Activated B cell treated with CpG ODN at 0.5 μM for 24 hours (primary cell): Measurements from ENCODE around the gene PRKAR2B. TPM values are rescaled to one million over a fixed set of nuclear protein-coding genes. Genes with fewer than 3 reads are reported as not detected.

Source experiments
- ATAC-seq: fragments of 200-7000 bp; cut with Tn5 transposase; one replicate; pipeline ENCODE4 v1.10.0; 2021; ENCODE audit warnings: low read depth, mild to moderate bottlenecking, moderate library complexity
- CTCF ChIA-PET: fragments of 350-600 bp; sonication (Branson Sonifier 250); formaldehyde crosslinking; loops from one replicate; lab custom pipeline; 2021; ENCODE audit warnings: antibody characterized with exemption; lab: Charles Lee
- POLR2A ChIA-PET: fragments of 350-600 bp; sonication (Branson Sonifier 250); formaldehyde crosslinking; loops from one replicate; lab custom pipeline; 2021; ENCODE audit warnings: antibody characterized with exemption; lab: Charles Lee
- DNase-seq: peaks from one replicate; pipeline ENCODE4 v3.0.0; 2022
- H3K27ac Mint-ChIP-seq: one replicate; pipeline ENCODE4 v1.8.0; 2020; ENCODE audit warnings: mixed read lengths
- H3K27me3 Mint-ChIP-seq: one replicate; pipeline ENCODE4 v1.8.0; 2021; ENCODE audit warnings: mixed read lengths
- H3K36me3 Mint-ChIP-seq: one replicate; pipeline ENCODE4 v1.8.0; 2021; ENCODE audit warnings: low read depth, mixed read lengths
- H3K4me1 Mint-ChIP-seq: one replicate; pipeline ENCODE4 v1.8.0; 2021; ENCODE audit warnings: mixed read lengths
- H3K4me3 Mint-ChIP-seq: one replicate; pipeline ENCODE4 v1.8.0; 2020; ENCODE audit warnings: mild to moderate bottlenecking, mixed read lengths
- H3K9me3 Mint-ChIP-seq: one replicate; pipeline ENCODE4 v1.8.0; 2020; ENCODE audit warnings: mixed read lengths
- intact Hi-C: fragments of 100-400 bp; cut with micrococcal nuclease; formaldehyde crosslinking; loops from one replicate; pipeline ENCODE4 v1.15.1; 2024
- total RNA-seq: library from RNA; stranded (reverse); gene quantifications from 2 replicates; pipeline ENCODE4 v1.2.3, GENCODE V29; 2022
- TF ChIP-seq, protein P1 (sequence below): fragments of 200-600 bp; IDR thresholded peaks from one replicate; pipeline ENCODE4 v1.8.0; 2022; ENCODE audit warnings: antibody characterized with exemption, mild to moderate bottlenecking

PRKAR2B gene
- total RNA-seq, 1 donor from 2014 or later, result 0.71 TPM

DNA sequence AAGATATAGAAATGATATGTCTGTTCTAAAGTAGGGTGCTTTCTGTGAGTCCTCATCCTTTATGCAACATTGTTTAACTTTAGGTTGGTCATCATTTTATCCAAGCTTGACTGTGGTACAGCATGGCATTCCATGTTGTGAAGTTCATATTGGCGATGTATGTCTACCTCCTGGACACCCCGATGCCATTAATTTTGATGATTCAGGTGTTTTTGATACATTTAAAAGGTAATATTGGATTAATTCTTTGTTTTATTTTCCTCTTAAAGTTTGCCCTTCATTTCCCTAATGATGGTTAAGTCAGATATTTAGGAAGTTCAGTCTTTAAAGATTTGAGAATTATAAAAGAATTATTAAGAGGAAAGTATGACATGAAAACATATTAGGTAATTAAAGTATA lies 145.6 kb downstream of the PRKAR2B start:
- Mint-ChIP-seq H3K27me3 (no peaks in the 10 kb centered on the region), H3K4me1 (no peaks in the 10 kb centered on the region), H3K36me3 (peaks cover 79% of the 10 kb centered on the region), H3K4me3 (no peak overlapping the region), H3K9me3 (no peaks in the 10 kb centered on the region), H3K27ac (no peak overlapping the region)
- ATAC-seq (no peak), DNase-seq (no peak)
- TF ChIP-seq, protein P1, sequence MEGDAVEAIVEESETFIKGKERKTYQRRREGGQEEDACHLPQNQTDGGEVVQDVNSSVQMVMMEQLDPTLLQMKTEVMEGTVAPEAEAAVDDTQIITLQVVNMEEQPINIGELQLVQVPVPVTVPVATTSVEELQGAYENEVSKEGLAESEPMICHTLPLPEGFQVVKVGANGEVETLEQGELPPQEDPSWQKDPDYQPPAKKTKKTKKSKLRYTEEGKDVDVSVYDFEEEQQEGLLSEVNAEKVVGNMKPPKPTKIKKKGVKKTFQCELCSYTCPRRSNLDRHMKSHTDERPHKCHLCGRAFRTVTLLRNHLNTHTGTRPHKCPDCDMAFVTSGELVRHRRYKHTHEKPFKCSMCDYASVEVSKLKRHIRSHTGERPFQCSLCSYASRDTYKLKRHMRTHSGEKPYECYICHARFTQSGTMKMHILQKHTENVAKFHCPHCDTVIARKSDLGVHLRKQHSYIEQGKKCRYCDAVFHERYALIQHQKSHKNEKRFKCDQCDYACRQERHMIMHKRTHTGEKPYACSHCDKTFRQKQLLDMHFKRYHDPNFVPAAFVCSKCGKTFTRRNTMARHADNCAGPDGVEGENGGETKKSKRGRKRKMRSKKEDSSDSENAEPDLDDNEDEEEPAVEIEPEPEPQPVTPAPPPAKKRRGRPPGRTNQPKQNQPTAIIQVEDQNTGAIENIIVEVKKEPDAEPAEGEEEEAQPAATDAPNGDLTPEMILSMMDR, result no peak
- intact Hi-C loops, result no loop called here
- POLR2A ChIA-PET, result interaction anchor here (0.6 to 1.7 kb wide), 2 partner anchors 21 to 244 kb away, joined by 4 to 6 read pairs; partner anchors contain the start of gene HBP1
- CTCF ChIA-PET, result interaction anchor here (1.5 kb wide), 1 partner anchor 16 kb away, joined by 3 read pairs; no protein-coding TSS in a partner anchor

- H3K27ac Mint-ChIP-seq, result no peak overlapping the region
- no peaks in the 10 kb centered on the region for H3K4me1 Mint-ChIP-seq
- CTCF ChIA-PET, result interaction anchor here (1.3 to 1.4 kb wide), 2 partner anchors 44 to 47 kb away, joined by 3 read pairs; no protein-coding TSS in a partner anchor
- H3K36me3 Mint-ChIP-seq, result peaks cover 77% of the 10 kb centered on the region
- ATAC-seq (no peak), DNase-seq (no peak)
- no peaks in the 10 kb centered on the region for H3K9me3 Mint-ChIP-seq
- POLR2A ChIA-PET, result no interaction called here
- TF ChIP-seq, protein P1, result no peak
- no peak overlapping the region for H3K4me3 Mint-ChIP-seq
- H3K27me3 Mint-ChIP-seq, result no peaks in the 10 kb centered on the region
- intact Hi-C loops, result no loop called here
These were observed 149.5 kb downstream of the PRKAR2B start for GRCh38 chr7:107194052-107194451.

DNA sequence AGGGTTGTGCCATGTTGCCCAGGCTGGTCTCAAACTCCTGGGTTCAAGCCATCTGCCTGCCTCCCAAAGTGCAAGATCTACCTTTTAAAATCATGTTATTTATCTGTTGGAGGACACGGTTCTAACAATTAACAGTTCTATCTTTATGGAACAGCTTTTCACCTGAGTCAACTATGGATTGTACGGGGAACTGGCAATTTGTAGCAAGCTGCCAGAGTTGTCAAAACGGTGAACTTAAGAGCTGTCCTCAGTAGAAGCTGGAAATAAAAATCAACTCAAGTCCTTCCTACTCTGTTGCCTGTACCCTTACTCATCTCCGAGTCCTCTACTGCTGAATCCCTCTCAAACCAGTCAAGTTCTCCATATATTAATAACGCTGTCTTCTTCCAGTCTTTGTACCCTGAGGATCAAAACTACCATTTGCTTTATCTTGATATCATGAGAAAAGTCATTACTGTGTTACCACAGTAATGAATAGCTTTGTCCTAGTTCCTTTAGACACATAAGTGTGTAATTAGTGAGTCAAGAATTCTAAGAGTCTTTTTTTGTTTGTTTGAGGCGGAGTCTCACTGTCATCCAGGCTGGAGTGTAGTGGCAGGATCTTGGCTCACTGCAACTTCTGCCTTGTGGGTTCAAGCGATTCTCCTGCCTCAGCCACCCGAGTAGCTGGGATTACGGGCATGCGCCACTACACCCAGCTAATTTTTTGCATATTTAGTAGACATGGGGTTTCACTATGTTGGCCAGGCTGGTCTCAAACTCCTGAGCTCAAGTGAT lies 152.5 kb downstream of the PRKAR2B start:
- Mint-ChIP-seq H3K27ac (peak overlapping the region; percentile 14), H3K4me1 (no peaks in the 10 kb centered on the region), H3K9me3 (no peaks in the 10 kb centered on the region), H3K4me3 (no peak overlapping the region), H3K27me3 (no peaks in the 10 kb centered on the region), H3K36me3 (peaks cover 84% of the 10 kb centered on the region)
- DNase-seq (no peak), ATAC-seq (no peak)
- ChIA-PET POLR2A (interaction anchor here (1.8 kb wide), 1 partner anchor 29 kb away, joined by 7 read pairs; the partner anchor contains the start of gene HBP1), CTCF (interaction anchor here (1.1 to 1.3 kb wide), 2 partner anchors 12 to 48 kb away, joined by 3 read pairs; no protein-coding TSS in a partner anchor)
- TF ChIP-seq, protein P1, result no peak
- intact Hi-C loops, result no loop called here

DNA sequence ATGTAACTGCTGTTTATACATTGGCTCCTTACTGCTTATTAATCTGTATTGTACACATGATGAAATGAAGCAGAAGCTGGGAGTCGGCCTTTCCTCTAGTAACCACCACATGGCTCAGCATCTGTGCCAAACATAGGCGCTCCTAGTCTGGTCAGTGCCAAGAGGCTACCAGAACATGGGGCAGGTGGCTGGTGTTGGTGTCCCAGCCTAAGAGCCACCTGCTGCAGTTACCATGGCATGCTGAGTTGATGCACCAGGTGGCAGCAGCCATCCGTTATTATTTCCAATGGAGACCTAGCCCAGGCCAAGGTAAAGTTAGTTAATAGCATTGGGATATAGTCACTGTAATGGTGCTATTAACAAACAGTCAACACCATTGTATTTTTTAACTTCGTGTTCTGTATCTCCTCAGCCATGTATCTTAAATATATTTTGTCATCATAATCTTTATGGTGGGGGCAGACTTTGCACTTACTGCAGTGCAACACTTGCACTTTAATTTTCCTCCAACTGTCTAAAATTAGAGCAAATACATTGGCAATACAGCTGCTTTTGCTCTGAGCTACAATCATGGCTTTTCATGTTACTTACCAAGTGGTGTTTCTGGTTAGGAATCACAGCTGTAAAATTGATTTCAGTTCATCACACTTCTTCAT lies 157.4 kb downstream of the PRKAR2B start:
- ATAC-seq (no peak), DNase-seq (no peak)
- intact Hi-C loops, result loop anchor here (5.0 to 10.0 kb wide), 2 partner anchors 523 to 675 kb away; no protein-coding TSS in a partner anchor
- ChIA-PET CTCF (no interaction called here), POLR2A (no interaction called here)
- no peaks in the 10 kb centered on the region for H3K4me1 Mint-ChIP-seq
- peak overlapping the region; percentile 1 for H3K27ac Mint-ChIP-seq
- H3K36me3 Mint-ChIP-seq, result peaks cover 91% of the 10 kb centered on the region
- H3K4me3 Mint-ChIP-seq, result no peak overlapping the region
- TF ChIP-seq, protein P1, result no peak
- no peaks in the 10 kb centered on the region for H3K9me3 Mint-ChIP-seq
- no peaks in the 10 kb centered on the region for H3K27me3 Mint-ChIP-seq

- ATAC-seq, result no peak
- TF ChIP-seq, protein P1, result no peak
- Mint-ChIP-seq H3K4me3 (no peak overlapping the region), H3K27ac (no peak overlapping the region), H3K9me3 (no peaks in the 10 kb centered on the region), H3K36me3 (peaks cover 94% of the 10 kb centered on the region), H3K27me3 (no peaks in the 10 kb centered on the region), H3K4me1 (no peaks in the 10 kb centered on the region)
- no peak for DNase-seq
- ChIA-PET CTCF (no interaction called here), POLR2A (no interaction called here)
- intact Hi-C loops, result loop anchor here (5.0 to 10.0 kb wide), 2 partner anchors 521 to 674 kb away; no protein-coding TSS in a partner anchor
These were observed 159.1 kb downstream of the PRKAR2B start for GRCh38 chr7:107203607-107204006.
